Cortex of kidney (tissue), 1 donor: ENCODE data around the gene RAB28.
A peak's percentile ranks its signal among the peaks of the same experiment; 100 is the strongest.

Experiments
- DNase-seq: peaks from one replicate; lab custom pipeline; 2025; lab: John Stamatoyannopoulos, UW

Gene RAB28

GRCh38 chr4:13509442-13509841 is 25.3 kb upstream of the RAB28 start:
- no peak for DNase-seq

- no peak for DNase-seq
These were observed 20.2 kb upstream of the RAB28 start for GRCh38 chr4:13504374-13504773.

- no peak for DNase-seq
These were observed 14.3 kb upstream of the RAB28 start for GRCh38 chr4:13498469-13498868.

GRCh38 chr4:13496605-13497004 is 12.5 kb upstream of the RAB28 start:
- DNase-seq, result no peak

- no peak for DNase-seq
These were observed 11.6 kb upstream of the RAB28 start for GRCh38 chr4:13495753-13496152.

GRCh38 chr4:13493793-13494192 is 9.7 kb upstream of the RAB28 start:
- DNase-seq, result no peak

- no peak for DNase-seq
These were observed 8.6 kb upstream of the RAB28 start for GRCh38 chr4:13492747-13493146.

- no peak for DNase-seq
These were observed 645 bp upstream of the RAB28 start for GRCh38 chr4:13484749-13485221.

GRCh38 chr4:13483768-13484121 is 395 bp downstream of the RAB28 start:
- DNase-seq, result peak; percentile 24

- DNase-seq, result no peak
These were observed 888 bp downstream of the RAB28 start for GRCh38 chr4:13483136-13483767.

GRCh38 chr4:13481569-13481968 is 2.6 kb downstream of the RAB28 start:
- no peak for DNase-seq

GRCh38 chr4:13478707-13479106 is 5.4 kb downstream of the RAB28 start:
- DNase-seq, result no peak

- DNase-seq, result no peak
These were observed 6.0 kb downstream of the RAB28 start for GRCh38 chr4:13478131-13478530.

GRCh38 chr4:13476915-13477314 is 7.2 kb downstream of the RAB28 start:
- DNase-seq, result no peak

GRCh38 chr4:13476152-13476551 is 8.0 kb downstream of the RAB28 start:
- no peak for DNase-seq

GRCh38 chr4:13471400-13471799 is 12.7 kb downstream of the RAB28 start:
- no peak for DNase-seq

GRCh38 chr4:13470379-13470778 is 13.8 kb downstream of the RAB28 start:
- no peak for DNase-seq

GRCh38 chr4:13464973-13465372 is 19.2 kb downstream of the RAB28 start:
- DNase-seq, result no peak

GRCh38 chr4:13464543-13464942 is 19.6 kb downstream of the RAB28 start:
- DNase-seq, result no peak

- DNase-seq, result no peak
These were observed 22.8 kb downstream of the RAB28 start for GRCh38 chr4:13461191-13461905.

GRCh38 chr4:13455411-13455810 is 28.7 kb downstream of the RAB28 start:
- no peak for DNase-seq

GRCh38 chr4:13454786-13455185 is 29.4 kb downstream of the RAB28 start:
- no peak for DNase-seq

GRCh38 chr4:13452927-13453579 is 31.1 kb downstream of the RAB28 start:
- no peak for DNase-seq
